Left lung (tissue), 10 donors: ENCODE results near the gene SH3GLB2. TPM values are rescaled to one million over a fixed set of nuclear protein-coding genes. Genes with fewer than 3 reads are reported as not detected.
A peak's percentile ranks its signal among the peaks of the same experiment; 100 is the strongest.
"Not testable (repeated sequence)": the region's sequence is repeated elsewhere in the genome, so short reads cannot be mapped to it uniquely, and the experiment has no call there.

Experiments
- ATAC-seq: fragments of 200-7000 bp; cut with Tn5 transposase; one replicate; pipeline ENCODE4 v1.9.1; 2020; ENCODE audit warnings: moderate library complexity
- DNase-seq, 4 donors: peaks; one replicate each; pipeline ENCODE4 v3.0.0-alpha.2; 2013 to 2020
- H3K27ac ChIP-seq, 2 donors: fragments of 200-600 bp; sonication (generic) in 1 of 2; one replicate each; pipeline versions ENCODE4 v1.5.0 to v1.8.0; 2020 to 2021
- H3K27me3 ChIP-seq, 2 donors: fragments of 200-600 bp; sonication (generic) in 1 of 2; one replicate each; pipeline versions ENCODE4 v1.5.0 to v1.8.0; 2020 to 2021
- H3K36me3 ChIP-seq, 2 donors: fragments of 200-600 bp; sonication (generic) in 1 of 2; one replicate each; pipeline versions ENCODE4 v1.5.0 to v1.8.0; 2020 to 2021
- H3K4me1 ChIP-seq, 2 donors: fragments of 200-600 bp; one replicate each; pipeline ENCODE4 v1.8.0; 2021
- H3K4me3 ChIP-seq, 2 donors: fragments of 200-600 bp; sonication (generic) in 1 of 2; one replicate each; pipeline versions ENCODE4 v1.5.0 to v1.8.0; 2020 to 2021; ENCODE audit warnings: mild to moderate bottlenecking in 1 of 2
- H3K9me3 ChIP-seq, 2 donors: fragments of 200-600 bp; sonication (generic) in 1 of 2; one replicate each; pipeline versions ENCODE4 v1.5.0 to v1.8.0; 2020 to 2021
- CTCF ChIP-seq, 2 donors: fragments of 200-600 bp; sonication (generic) in 1 of 2; IDR thresholded peaks; one replicate each; pipeline versions ENCODE4 v1.5.0 to v1.8.0; 2021; ENCODE audit warnings: antibody characterized with exemption in 2 of 2
- intact Hi-C, 2 donors: fragments of 100-400 bp; cut with DNase I; formaldehyde crosslinking; loops; one replicate each; pipeline versions ENCODE4 v1.11.2 to v1.14.2; 2022
- polyA plus RNA-seq, 6 donors: library from polyadenylated mRNA; unstranded; fragments of 120-200 nt; gene quantifications; one replicate each; pipeline ENCODE4 v1.2.1, GENCODE V29; 2013; ENCODE audit not compliant: insufficient read length in 6 of 6
- total RNA-seq, 2 donors: library from RNA; stranded (reverse); fragmentation: NEBNext Ultra II Directional; extraction: Animal tissue kit (Norgen Biotek cat#: 25700); gene quantifications; one replicate each; pipeline ENCODE4 v1.2.1, GENCODE V29; 2021
- donor health status: DM: no; HTN: yes; CAD: no.
- donor health status: DM: no; HTN: no; CAD: no.

The SH3GLB2 gene
- total and polyA plus RNA-seq, 8 donors: 58.9 to 79.0 (median 65.0) TPM

- ATAC-seq: no peak
- Histone ChIP-seq H3K4me1 (peaks cover 9 to 24% of the 10 kb centered on the region in 2 donors), H3K4me3 (peak overlapping the region in 1 of 2 donors; percentile 97), H3K9me3 (no peaks in the 10 kb centered on the region), H3K27ac (no peak overlapping the region), H3K36me3 (peaks cover 0 to 27% of the 10 kb centered on the region in 2 donors), H3K27me3 (no peaks in the 10 kb centered on the region)
- no peak for TF ChIP-seq CTCF (IDR thresholded peaks at IDR 0.05)
- DNase-seq: no peak
- intact Hi-C loops: no loop called here
These were observed 9.6 kb upstream of the SH3GLB2 start for GRCh38 chr9:129037767-129038098.

- ATAC-seq: no peak
- Histone ChIP-seq H3K4me1 (peaks cover 9 to 24% of the 10 kb centered on the region in 2 donors), H3K9me3 (no peaks in the 10 kb centered on the region), H3K36me3 (peaks cover 0 to 21% of the 10 kb centered on the region in 2 donors), H3K27ac (peak overlapping the region in 1 of 2 donors; percentile 73), H3K4me3 (peak overlapping the region; percentile 82 to 97), H3K27me3 (no peaks in the 10 kb centered on the region)
- intact Hi-C loops: no loop called here
- no peak for DNase-seq
- TF ChIP-seq CTCF (IDR thresholded peaks at IDR 0.05): no peak
These were observed 9.0 kb upstream of the SH3GLB2 start for GRCh38 chr9:129036923-129037766.

GRCh38 chr9:129036241-129036922 is 8.3 kb upstream of the SH3GLB2 start, which contains the start of gene MIGA2:
Gene MIGA2 (plus strand): TSS chr9:129036626. CDS start chr9:129040595, 3,969 bp downstream.
- peaks cover 9 to 24% of the 10 kb centered on the region in 2 donors for H3K4me1 ChIP-seq
- H3K9me3 ChIP-seq: no peaks in the 10 kb centered on the region
- peak; percentile 96 to 99 (median 98) for DNase-seq
- H3K4me3 ChIP-seq: peak within 1 kb of the TSS; percentile 82 to 97
- TF ChIP-seq CTCF (IDR thresholded peaks at IDR 0.05): no peak
- H3K27me3 ChIP-seq: no peaks in the 10 kb centered on the region
- H3K27ac ChIP-seq: peak within 1 kb of the TSS; percentile 73 to 75
- peaks cover 0 to 14% of the 10 kb centered on the region in 2 donors for H3K36me3 ChIP-seq
- intact Hi-C loops: no loop called here
- peak; percentile 97 for ATAC-seq

- peak overlapping the region; percentile 82 to 97 for H3K4me3 ChIP-seq
These were observed 7.7 kb upstream of the SH3GLB2 start for GRCh38 chr9:129035838-129036237.

GRCh38 chr9:129033216-129033615 is 5.1 kb upstream of the SH3GLB2 start:
- peaks cover 9 to 30% of the 10 kb centered on the region in 2 donors for H3K4me1 ChIP-seq
- no peak for ATAC-seq
- no peaks in the 10 kb centered on the region for H3K36me3 ChIP-seq
- H3K4me3 ChIP-seq: no peak overlapping the region
- H3K9me3 ChIP-seq: no peaks in the 10 kb centered on the region
- H3K27ac ChIP-seq: no peak overlapping the region
- intact Hi-C loops: no loop called here
- H3K27me3 ChIP-seq: no peaks in the 10 kb centered on the region
- no peak for TF ChIP-seq CTCF (IDR thresholded peaks at IDR 0.05)
- DNase-seq: no peak

More at GRCh38 chr9:129035838-129036237, 7.7 kb upstream of the SH3GLB2 start:
- Histone ChIP-seq H3K4me1 (peaks cover 9 to 24% of the 10 kb centered on the region in 2 donors), H3K27ac (peak overlapping the region; percentile 73 to 75)
- intact Hi-C loops, H3K27me3 ChIP-seq, H3K36me3 ChIP-seq, DNase-seq, H3K9me3 ChIP-seq: not testable (repeated sequence)
- ATAC-seq: peak; percentile 35
